HS-27A (cell line): ENCODE data around the gene PACSIN1.

ENCODE experiments used
- DNase-seq: peaks from one replicate; pipeline ENCODE4 v3.0.0-alpha.2; 2012; ENCODE audit warnings: low read depth, missing footprints

Gene PACSIN1

GRCh38 chr6:34544776-34545471, 79.0 kb downstream of the PACSIN1 start:
- no peak for DNase-seq

GRCh38 chr6:34546551-34547321, 80.9 kb downstream of the PACSIN1 start:
- DNase-seq = no peak

- no peak for DNase-seq
Measured at GRCh38 chr6:34547701-34548644, 82.1 kb downstream of the PACSIN1 start.

GRCh38 chr6:34549026-34549803, 83.3 kb downstream of the PACSIN1 start:
- no peak for DNase-seq

GRCh38 chr6:34549804-34550202, 83.9 kb downstream of the PACSIN1 start:
- no peak for DNase-seq

- no peak for DNase-seq
Measured at GRCh38 chr6:34551720-34552119, 85.8 kb downstream of the PACSIN1 start.

GRCh38 chr6:34552620-34553019, 86.7 kb downstream of the PACSIN1 start:
- DNase-seq = no peak

- no peak for DNase-seq
Measured at GRCh38 chr6:34553146-34553545, 87.3 kb downstream of the PACSIN1 start.

GRCh38 chr6:34553750-34554149, 87.9 kb downstream of the PACSIN1 start:
- DNase-seq = no peak

GRCh38 chr6:34554291-34555006, 88.6 kb downstream of the PACSIN1 start:
- DNase-seq = no peak

- DNase-seq = no peak
Measured at GRCh38 chr6:34555007-34555322, 89.1 kb downstream of the PACSIN1 start.

GRCh38 chr6:34555328-34555727, 89.5 kb downstream of the PACSIN1 start:
- DNase-seq = no peak

- no peak for DNase-seq
Measured at GRCh38 chr6:34556031-34556471, 90.2 kb downstream of the PACSIN1 start, which contains the start of gene SPDEF. Gene SPDEF (minus strand): TSS chr6:34556329. CDS start chr6:34544455, 11,874 bp downstream.

- no peak for DNase-seq
Measured at GRCh38 chr6:34556493-34556892, 90.6 kb downstream of the PACSIN1 start.

- no peak for DNase-seq
Measured at GRCh38 chr6:34557228-34557627, 91.4 kb downstream of the PACSIN1 start.

- no peak for DNase-seq
Measured at GRCh38 chr6:34558172-34558714, 92.4 kb downstream of the PACSIN1 start.

GRCh38 chr6:34559651-34560365, 93.9 kb downstream of the PACSIN1 start:
- DNase-seq = no peak

GRCh38 chr6:34560366-34561226, 94.7 kb downstream of the PACSIN1 start:
- no peak for DNase-seq

GRCh38 chr6:34561227-34561530, 95.3 kb downstream of the PACSIN1 start:
- DNase-seq = no peak
